ENCODE results near the gene MLYCD.
A peak's percentile ranks its signal among the peaks of the same experiment; 100 is the strongest.

MLYCD gene

DNA sequence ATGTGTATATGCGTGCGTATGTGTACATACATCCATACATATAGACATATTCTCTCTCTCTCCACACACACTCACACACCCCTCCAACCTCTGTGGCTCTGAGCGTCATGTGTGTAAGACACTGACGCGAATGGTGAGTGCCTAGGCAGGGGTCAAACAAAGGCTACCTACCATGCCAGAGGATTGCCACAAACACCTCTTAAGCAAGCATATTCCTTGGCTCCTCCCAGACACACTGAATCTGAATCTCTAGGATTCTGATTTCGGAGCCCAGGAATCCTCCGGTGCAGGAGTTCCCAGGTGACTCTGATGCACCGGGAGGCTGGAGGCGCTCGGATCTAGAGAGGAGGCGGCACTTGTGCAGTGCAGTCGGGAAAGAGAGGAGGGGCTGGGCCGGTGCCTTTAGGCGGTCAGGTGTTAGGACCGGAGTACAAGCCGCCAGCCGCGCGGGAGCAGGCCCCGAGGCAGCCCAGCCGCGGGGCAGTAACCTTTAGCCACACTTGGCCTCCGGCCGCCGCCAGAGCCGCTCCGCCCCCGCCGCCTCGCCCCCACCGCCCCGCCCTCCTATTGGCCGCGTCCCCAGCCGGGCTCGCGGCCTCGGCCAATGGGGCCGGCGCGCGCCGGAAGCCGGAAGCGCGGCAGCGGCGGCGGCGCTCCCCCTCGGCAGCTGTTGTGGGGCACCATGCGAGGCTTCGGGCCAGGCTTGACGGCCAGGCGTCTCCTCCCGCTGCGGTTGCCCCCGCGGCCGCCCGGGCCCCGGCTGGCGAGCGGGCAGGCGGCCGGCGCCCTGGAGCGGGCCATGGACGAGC, at the start of gene MLYCD:
Gene MLYCD (plus strand): TSS at position 653 of the 809 bp plus-strand sequence. CDS start 30 bp downstream, at position 683.
- peak within 1 kb of the TSS; percentile 42 for H3K4me3 ChIP-seq (ENCODE audit: control insufficient read depth, low read depth, low read length)
- DNase-seq (ENCODE audit: low read depth): peak; percentile 44
- TF ChIP-seq, protein P1, sequence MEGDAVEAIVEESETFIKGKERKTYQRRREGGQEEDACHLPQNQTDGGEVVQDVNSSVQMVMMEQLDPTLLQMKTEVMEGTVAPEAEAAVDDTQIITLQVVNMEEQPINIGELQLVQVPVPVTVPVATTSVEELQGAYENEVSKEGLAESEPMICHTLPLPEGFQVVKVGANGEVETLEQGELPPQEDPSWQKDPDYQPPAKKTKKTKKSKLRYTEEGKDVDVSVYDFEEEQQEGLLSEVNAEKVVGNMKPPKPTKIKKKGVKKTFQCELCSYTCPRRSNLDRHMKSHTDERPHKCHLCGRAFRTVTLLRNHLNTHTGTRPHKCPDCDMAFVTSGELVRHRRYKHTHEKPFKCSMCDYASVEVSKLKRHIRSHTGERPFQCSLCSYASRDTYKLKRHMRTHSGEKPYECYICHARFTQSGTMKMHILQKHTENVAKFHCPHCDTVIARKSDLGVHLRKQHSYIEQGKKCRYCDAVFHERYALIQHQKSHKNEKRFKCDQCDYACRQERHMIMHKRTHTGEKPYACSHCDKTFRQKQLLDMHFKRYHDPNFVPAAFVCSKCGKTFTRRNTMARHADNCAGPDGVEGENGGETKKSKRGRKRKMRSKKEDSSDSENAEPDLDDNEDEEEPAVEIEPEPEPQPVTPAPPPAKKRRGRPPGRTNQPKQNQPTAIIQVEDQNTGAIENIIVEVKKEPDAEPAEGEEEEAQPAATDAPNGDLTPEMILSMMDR (conservative IDR thresholded peaks at IDR 0.05; ENCODE audit: control insufficient read depth, insufficient read depth, low read depth, low read length): no peak

DNA sequence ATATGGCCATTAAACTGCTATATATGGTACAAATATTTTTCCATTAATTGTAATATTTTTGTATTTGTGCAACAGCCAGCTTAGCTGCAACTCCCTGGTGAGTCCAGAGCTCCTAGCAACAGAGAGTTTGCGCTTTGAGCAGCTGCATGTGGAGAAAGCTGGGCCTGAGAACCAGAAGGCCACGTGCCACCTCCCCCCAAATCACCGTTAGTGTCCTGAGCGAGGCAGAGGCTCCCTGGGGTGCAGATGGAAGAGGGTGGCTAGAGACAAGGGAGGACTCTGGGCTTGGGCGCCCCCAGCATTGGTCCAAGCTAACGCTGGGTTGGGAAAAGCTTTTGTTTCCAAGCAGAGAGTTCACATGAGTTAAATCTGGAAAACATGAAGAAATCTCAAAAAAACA, 49.5 kb upstream of the MLYCD start:
- TF ChIP-seq, protein P1 (conservative IDR thresholded peaks at IDR 0.05; ENCODE audit: control insufficient read depth, insufficient read depth, low read depth, low read length): no peak
- DNase-seq (ENCODE audit: low read depth): no peak
- H3K4me3 ChIP-seq (ENCODE audit: control insufficient read depth, low read depth, low read length): no peak overlapping the region

- no peak for DNase-seq (ENCODE audit: low read depth)
- TF ChIP-seq, protein P1 (conservative IDR thresholded peaks at IDR 0.05; ENCODE audit: control insufficient read depth, insufficient read depth, low read depth, low read length): no peak
- no peak overlapping the region for H3K4me3 ChIP-seq (ENCODE audit: control insufficient read depth, low read depth, low read length)
Observed at GRCh38 chr16:83850947-83851346, 48.0 kb upstream of the MLYCD start.

DNA sequence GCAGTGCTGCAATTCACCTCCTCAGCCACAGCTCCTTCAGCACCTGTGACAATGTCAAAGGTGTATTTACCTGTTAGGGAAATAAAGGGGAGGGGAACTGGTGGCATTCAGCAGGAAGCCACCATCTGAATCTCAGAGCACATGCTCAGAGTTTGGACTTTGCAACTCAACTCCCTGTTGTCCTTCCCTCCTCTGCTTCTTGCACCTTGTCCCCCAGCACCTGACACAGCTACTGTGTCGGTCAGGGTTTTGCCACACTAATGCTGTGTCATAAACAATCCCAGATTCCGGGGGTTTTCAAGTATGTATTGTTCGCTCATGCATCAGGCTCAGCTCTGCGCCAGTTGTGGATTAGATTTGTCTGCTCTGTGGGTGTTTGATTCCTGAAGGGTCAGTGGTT, 47.4 kb upstream of the MLYCD start:
- DNase-seq (ENCODE audit: low read depth): no peak
- no peak overlapping the region for H3K4me3 ChIP-seq (ENCODE audit: control insufficient read depth, low read depth, low read length)
- TF ChIP-seq, protein P1 (conservative IDR thresholded peaks at IDR 0.05; ENCODE audit: control insufficient read depth, insufficient read depth, low read depth, low read length): no peak

GRCh38 chr16:83852774-83853173, 46.1 kb upstream of the MLYCD start:
- TF ChIP-seq, protein P1 (conservative IDR thresholded peaks at IDR 0.05; ENCODE audit: control insufficient read depth, insufficient read depth, low read depth, low read length): no peak
- no peak overlapping the region for H3K4me3 ChIP-seq (ENCODE audit: control insufficient read depth, low read depth, low read length)
- no peak for DNase-seq (ENCODE audit: low read depth)

GRCh38 chr16:83853834-83854233, 45.1 kb upstream of the MLYCD start:
- TF ChIP-seq, protein P1 (conservative IDR thresholded peaks at IDR 0.05; ENCODE audit: control insufficient read depth, insufficient read depth, low read depth, low read length): no peak
- DNase-seq (ENCODE audit: low read depth): no peak
- no peak overlapping the region for H3K4me3 ChIP-seq (ENCODE audit: control insufficient read depth, low read depth, low read length)

Measured in fibroblast of mammary gland (primary cell).